WTC11 (cell line): ENCODE data around the gene CACYBP. TPM values are rescaled to one million over a fixed set of nuclear protein-coding genes. Genes with fewer than 3 reads are reported as not detected.

ENCODE experiments used
- ATAC-seq: fragments of 200-7000 bp; cut with Tn5 transposase; 2 replicates; pipeline ENCODE4 v1.10.0; 2021; ENCODE audit warnings: mild to moderate bottlenecking, moderate library complexity
- CTCF ChIA-PET: fragments of 300-600 bp; sonication (Branson Sonifier 250); formaldehyde crosslinking; loops from one replicate; lab custom pipeline; 2021; ENCODE audit warnings: antibody characterized with exemption; lab: Charles Lee
- POLR2A ChIA-PET: fragments of 350-600 bp; sonication (Branson Sonifier 250); formaldehyde crosslinking; loops from one replicate; lab custom pipeline; 2021; ENCODE audit warnings: antibody characterized with exemption; lab: Charles Lee
- DNase-seq: peaks from one replicate; pipeline ENCODE4 v3.0.0; 2021; ENCODE audit warnings: low spot score
- H3K27ac Mint-ChIP-seq: 2 replicates; pipeline ENCODE4 v1.8.0; 2021; ENCODE audit warnings: mixed read lengths
- H3K27me3 Mint-ChIP-seq: 2 replicates; pipeline ENCODE4 v1.8.0; 2021; ENCODE audit warnings: low read depth, mild to moderate bottlenecking, moderate library complexity, mixed read lengths
- H3K36me3 Mint-ChIP-seq: 2 replicates; pipeline ENCODE4 v1.8.0; 2021; ENCODE audit warnings: mixed read lengths
- H3K4me1 Mint-ChIP-seq: 2 replicates; pipeline ENCODE4 v1.8.0; 2022; ENCODE audit warnings: mixed read lengths
- H3K4me3 Mint-ChIP-seq: 2 replicates; pipeline ENCODE4 v1.8.0; 2021; ENCODE audit warnings: mild to moderate bottlenecking, moderate library complexity, mixed read lengths
- H3K9me3 Mint-ChIP-seq: 2 replicates; pipeline ENCODE4 v1.8.0; 2021; ENCODE audit warnings: mixed read lengths
- CREM ChIP-seq: sonication (generic); formaldehyde crosslinking; IDR thresholded peaks from 2 replicates; pipeline ENCODE4 v1.8.1; 2022; ENCODE audit warnings: mild to moderate bottlenecking, missing genetic modification reagents, moderate library complexity
- EMX1 ChIP-seq: fragments of 250-450 bp; sonication (Bioruptor Pico); IDR thresholded peaks from 2 replicates; pipeline ENCODE4 v1.8.0; 2021; ENCODE audit warnings: mild to moderate bottlenecking
- FOXK1 ChIP-seq: sonication (generic); formaldehyde crosslinking; IDR thresholded peaks from 2 replicates; pipeline ENCODE4 v1.8.0; 2022; ENCODE audit warnings: mild to moderate bottlenecking, moderate library complexity, missing genetic modification reagents
- GABPB1 ChIP-seq: sonication (generic); formaldehyde crosslinking; IDR thresholded peaks from 2 replicates; pipeline ENCODE4 v1.8.1; 2023; ENCODE audit warnings: mild to moderate bottlenecking, missing genetic modification reagents
- GRHL2 ChIP-seq: fragments of 250-450 bp; sonication (Bioruptor Pico); IDR thresholded peaks from 2 replicates; pipeline ENCODE4 v1.8.0; 2022; ENCODE audit warnings: mild to moderate bottlenecking, moderate library complexity; ENCODE audit not compliant: insufficient replicate concordance, severe bottlenecking
- MYBL2 ChIP-seq: sonication (generic); formaldehyde crosslinking; IDR thresholded peaks from 2 replicates; pipeline ENCODE4 v1.8.1; 2023; ENCODE audit warnings: mild to moderate bottlenecking, moderate library complexity, missing genetic modification reagents
- NFATC4 ChIP-seq: fragments of 250-450 bp; sonication (Bioruptor Pico); IDR thresholded peaks from 2 replicates; pipeline ENCODE4 v1.9.0; 2021; ENCODE audit warnings: mild to moderate bottlenecking
- NFYB ChIP-seq: sonication (generic); formaldehyde crosslinking; conservative IDR thresholded peaks from 2 replicates; pipeline ENCODE4 v1.8.0; 2022; ENCODE audit warnings: low read depth, missing genetic modification reagents
- PRRX2 ChIP-seq: fragments of 250-450 bp; sonication (Bioruptor Pico); IDR thresholded peaks from 2 replicates; pipeline ENCODE4 v1.8.0; 2021; ENCODE audit warnings: mild to moderate bottlenecking
- SP1 ChIP-seq: sonication (generic); formaldehyde crosslinking; conservative IDR thresholded peaks from 2 replicates; pipeline ENCODE4 v1.8.1; 2022; ENCODE audit warnings: missing genetic modification reagents
- ZNF121 ChIP-seq: sonication (generic); formaldehyde crosslinking; IDR thresholded peaks from 2 replicates; pipeline ENCODE4 v1.8.0; 2023; ENCODE audit warnings: missing genetic modification reagents
- ZNF263 ChIP-seq: sonication (generic); formaldehyde crosslinking; IDR thresholded peaks from 2 replicates; pipeline ENCODE4 v1.8.1; 2022; ENCODE audit warnings: low read depth, mild to moderate bottlenecking, moderate library complexity, missing genetic modification reagents
- ZNF317 ChIP-seq: sonication (generic); formaldehyde crosslinking; IDR thresholded peaks from 2 replicates; pipeline ENCODE4 v1.8.1; 2023; ENCODE audit warnings: low read depth, mild to moderate bottlenecking, moderate library complexity, missing genetic modification reagents, borderline replicate concordance
- ZNF416 ChIP-seq: fragments of 250-450 bp; sonication (Bioruptor Pico); IDR thresholded peaks from 2 replicates; pipeline ENCODE4 v1.9.0; 2021; ENCODE audit warnings: mild to moderate bottlenecking, inconsistent platforms
- ZNF671 ChIP-seq: fragments of 250-450 bp; sonication (Bioruptor Pico); IDR thresholded peaks from 2 replicates; pipeline ENCODE4 v1.8.0; 2021; ENCODE audit warnings: mild to moderate bottlenecking
- total RNA-seq: library from RNA; stranded (reverse); gene quantifications from 3 replicates; pipeline ENCODE4 v1.2.3, GENCODE V29; 2021
- TF ChIP-seq, protein P1 (sequence below): fragments of 250-450 bp; sonication (Bioruptor Pico); IDR thresholded peaks from 2 replicates; pipeline ENCODE4 v1.9.0; 2021; ENCODE audit warnings: mild to moderate bottlenecking, borderline replicate concordance
- TF ChIP-seq, protein P2 (sequence below): fragments of 250-450 bp; sonication (Bioruptor Pico); conservative IDR thresholded peaks from 2 replicates; pipeline ENCODE4 v1.9.0; 2021; ENCODE audit warnings: mild to moderate bottlenecking
- TF ChIP-seq, protein P3 (sequence below): sonication (generic); formaldehyde crosslinking; IDR thresholded peaks from 2 replicates; pipeline ENCODE4 v1.8.0; 2022; ENCODE audit warnings: mild to moderate bottlenecking, missing genetic modification reagents
- TF ChIP-seq, protein P4 (sequence below): sonication (generic); formaldehyde crosslinking; IDR thresholded peaks from 2 replicates; pipeline ENCODE4 v1.8.1; 2023; ENCODE audit warnings: mild to moderate bottlenecking, missing genetic modification reagents
- TF ChIP-seq, protein P5 (sequence below): fragments of 200-600 bp; IDR thresholded peaks from 2 replicates; pipeline ENCODE4 v1.8.0; 2022; ENCODE audit warnings: antibody characterized with exemption
- TF ChIP-seq, protein P6 (sequence below): sonication (generic); formaldehyde crosslinking; IDR thresholded peaks from 2 replicates; pipeline ENCODE4 v1.8.0; 2023; ENCODE audit warnings: missing genetic modification reagents
- TF ChIP-seq, protein P7 (sequence below): fragments of 250-450 bp; sonication (Bioruptor Pico); IDR thresholded peaks from 2 replicates; pipeline ENCODE4 v1.9.0; 2021; ENCODE audit warnings: mild to moderate bottlenecking
- TF ChIP-seq, protein P8 (sequence below): sonication (generic); formaldehyde crosslinking; IDR thresholded peaks from 2 replicates; pipeline ENCODE4 v1.8.1; 2022; ENCODE audit warnings: mild to moderate bottlenecking, missing genetic modification reagents, moderate library complexity, borderline replicate concordance

The CACYBP gene
- total RNA-seq, 1 experiment from 2014 or later, result 211 TPM

DNA sequence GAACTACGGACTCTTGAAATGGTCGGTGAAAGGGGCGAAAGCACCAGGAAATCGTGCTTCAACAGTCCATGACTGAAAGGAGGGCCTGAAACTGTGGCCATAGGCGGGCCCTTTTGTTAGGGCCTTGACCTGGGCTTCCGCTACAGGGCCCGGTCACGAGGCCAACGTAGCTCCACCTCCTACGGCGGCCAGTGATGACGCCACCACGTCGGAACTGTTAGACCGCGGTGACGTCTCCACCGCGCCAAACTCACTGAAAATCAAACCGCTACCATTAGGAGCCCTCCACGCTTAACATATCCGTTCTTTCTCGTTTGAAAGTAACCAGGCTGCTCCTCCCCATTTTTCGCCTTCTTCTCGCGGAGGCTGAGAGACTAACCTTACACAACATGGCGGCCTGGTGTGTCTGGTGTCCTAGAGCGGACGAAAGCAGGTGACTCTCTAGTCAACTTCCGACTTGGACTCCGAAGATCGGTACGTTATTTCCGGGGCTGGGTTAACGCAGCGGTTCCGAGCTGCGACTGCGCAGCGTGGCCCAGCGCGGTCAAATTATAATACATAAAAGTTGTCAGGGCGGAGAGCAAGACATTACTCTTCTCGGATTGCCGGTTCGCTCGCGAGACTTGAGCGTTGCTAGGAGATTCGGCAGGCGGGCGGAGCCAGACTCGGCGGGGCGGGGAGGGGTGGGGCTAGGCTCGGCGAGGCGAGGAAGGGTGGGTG lies 371 bp upstream of the CACYBP start:
- POLR2A ChIA-PET, result interaction anchor here (0.6 to 3.8 kb wide), 14 partner anchors 12 to 977 kb away, joined by 3 to 27 read pairs (median 4); partner anchors contain the start of genes MRPS14 and RC3H1
- TF ChIP-seq, protein P1, sequence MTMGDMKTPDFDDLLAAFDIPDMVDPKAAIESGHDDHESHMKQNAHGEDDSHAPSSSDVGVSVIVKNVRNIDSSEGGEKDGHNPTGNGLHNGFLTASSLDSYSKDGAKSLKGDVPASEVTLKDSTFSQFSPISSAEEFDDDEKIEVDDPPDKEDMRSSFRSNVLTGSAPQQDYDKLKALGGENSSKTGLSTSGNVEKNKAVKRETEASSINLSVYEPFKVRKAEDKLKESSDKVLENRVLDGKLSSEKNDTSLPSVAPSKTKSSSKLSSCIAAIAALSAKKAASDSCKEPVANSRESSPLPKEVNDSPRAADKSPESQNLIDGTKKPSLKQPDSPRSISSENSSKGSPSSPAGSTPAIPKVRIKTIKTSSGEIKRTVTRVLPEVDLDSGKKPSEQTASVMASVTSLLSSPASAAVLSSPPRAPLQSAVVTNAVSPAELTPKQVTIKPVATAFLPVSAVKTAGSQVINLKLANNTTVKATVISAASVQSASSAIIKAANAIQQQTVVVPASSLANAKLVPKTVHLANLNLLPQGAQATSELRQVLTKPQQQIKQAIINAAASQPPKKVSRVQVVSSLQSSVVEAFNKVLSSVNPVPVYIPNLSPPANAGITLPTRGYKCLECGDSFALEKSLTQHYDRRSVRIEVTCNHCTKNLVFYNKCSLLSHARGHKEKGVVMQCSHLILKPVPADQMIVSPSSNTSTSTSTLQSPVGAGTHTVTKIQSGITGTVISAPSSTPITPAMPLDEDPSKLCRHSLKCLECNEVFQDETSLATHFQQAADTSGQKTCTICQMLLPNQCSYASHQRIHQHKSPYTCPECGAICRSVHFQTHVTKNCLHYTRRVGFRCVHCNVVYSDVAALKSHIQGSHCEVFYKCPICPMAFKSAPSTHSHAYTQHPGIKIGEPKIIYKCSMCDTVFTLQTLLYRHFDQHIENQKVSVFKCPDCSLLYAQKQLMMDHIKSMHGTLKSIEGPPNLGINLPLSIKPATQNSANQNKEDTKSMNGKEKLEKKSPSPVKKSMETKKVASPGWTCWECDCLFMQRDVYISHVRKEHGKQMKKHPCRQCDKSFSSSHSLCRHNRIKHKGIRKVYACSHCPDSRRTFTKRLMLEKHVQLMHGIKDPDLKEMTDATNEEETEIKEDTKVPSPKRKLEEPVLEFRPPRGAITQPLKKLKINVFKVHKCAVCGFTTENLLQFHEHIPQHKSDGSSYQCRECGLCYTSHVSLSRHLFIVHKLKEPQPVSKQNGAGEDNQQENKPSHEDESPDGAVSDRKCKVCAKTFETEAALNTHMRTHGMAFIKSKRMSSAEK (CRISPR knock-in tag), result 0 out of 2 replicates have a peak, but pooled peaks have one; percentile 16
- TF ChIP-seq FOXK1 (peak; percentile 85), ZNF317 (CRISPR knock-in tag) (no peak), GABPB1 (CRISPR knock-in tag) (peak; percentile 19; the same call in 1 of the 2 replicates), NFATC4 (CRISPR knock-in tag) (peak; percentile 34; the same call in 1 of the 2 replicates), ZNF263 (CRISPR knock-in tag) (no peak), CREM (CRISPR knock-in tag) (peak; percentile 96), ZNF121 (CRISPR knock-in tag) (peak; percentile 83; the same call in 1 of the 2 replicates), ZNF671 (peak; percentile 34; the same call in 1 of the 2 replicates), ZNF416 (CRISPR knock-in tag) (0 out of 2 replicates have a peak, but pooled peaks have one; percentile 14), GRHL2 (no peak), NFYB (no peak), SP1 (peak; percentile 79), PRRX2 (CRISPR knock-in tag) (0 out of 2 replicates have a peak, but pooled peaks have one; percentile 30), EMX1 (0 out of 2 replicates have a peak, but pooled peaks have one; percentile 75), MYBL2 (CRISPR knock-in tag) (peak; percentile 80)
- TF ChIP-seq, protein P2, sequence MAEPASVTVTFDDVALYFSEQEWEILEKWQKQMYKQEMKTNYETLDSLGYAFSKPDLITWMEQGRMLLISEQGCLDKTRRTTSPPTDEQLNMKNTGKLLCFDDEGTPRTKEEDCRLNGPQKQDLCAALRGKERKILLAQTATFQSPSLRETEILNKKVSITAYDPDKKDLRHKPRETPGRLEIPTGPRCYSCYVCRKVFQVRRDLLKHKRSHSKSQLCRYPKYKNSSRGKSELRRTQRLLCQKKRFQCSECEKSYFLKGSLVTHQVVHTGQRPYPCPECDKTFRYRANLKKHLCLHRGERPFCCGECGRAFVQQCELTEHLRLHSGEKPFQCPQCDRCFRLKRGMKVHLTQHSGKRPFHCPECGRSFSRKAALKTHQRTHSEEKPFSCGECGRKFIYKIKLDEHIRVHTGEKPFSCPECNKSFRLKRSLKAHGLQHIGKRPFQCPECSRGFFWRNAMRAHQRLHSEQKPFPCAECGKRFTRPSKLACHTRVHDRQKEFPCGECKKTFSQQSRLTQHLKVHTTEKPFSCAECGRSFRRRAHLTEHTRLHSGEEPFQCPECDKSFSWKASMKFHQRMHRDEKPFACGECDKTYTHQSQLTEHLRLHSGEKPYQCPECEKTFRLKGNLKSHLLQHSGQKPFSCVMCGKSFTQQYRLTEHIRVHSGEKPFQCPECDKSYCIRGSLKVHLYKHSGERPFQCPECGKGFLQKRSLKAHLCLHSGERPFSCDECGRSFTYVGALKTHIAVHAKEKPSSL, result no peak
- TF ChIP-seq, protein P3, sequence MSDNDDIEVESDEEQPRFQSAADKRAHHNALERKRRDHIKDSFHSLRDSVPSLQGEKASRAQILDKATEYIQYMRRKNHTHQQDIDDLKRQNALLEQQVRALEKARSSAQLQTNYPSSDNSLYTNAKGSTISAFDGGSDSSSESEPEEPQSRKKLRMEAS (CRISPR knock-in tag), result peak; percentile 53
- TF ChIP-seq, protein P4, sequence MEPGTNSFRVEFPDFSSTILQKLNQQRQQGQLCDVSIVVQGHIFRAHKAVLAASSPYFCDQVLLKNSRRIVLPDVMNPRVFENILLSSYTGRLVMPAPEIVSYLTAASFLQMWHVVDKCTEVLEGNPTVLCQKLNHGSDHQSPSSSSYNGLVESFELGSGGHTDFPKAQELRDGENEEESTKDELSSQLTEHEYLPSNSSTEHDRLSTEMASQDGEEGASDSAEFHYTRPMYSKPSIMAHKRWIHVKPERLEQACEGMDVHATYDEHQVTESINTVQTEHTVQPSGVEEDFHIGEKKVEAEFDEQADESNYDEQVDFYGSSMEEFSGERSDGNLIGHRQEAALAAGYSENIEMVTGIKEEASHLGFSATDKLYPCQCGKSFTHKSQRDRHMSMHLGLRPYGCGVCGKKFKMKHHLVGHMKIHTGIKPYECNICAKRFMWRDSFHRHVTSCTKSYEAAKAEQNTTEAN (CRISPR knock-in tag), result peak; percentile 20; the same call in 1 of the 2 replicates
- TF ChIP-seq, protein P5, sequence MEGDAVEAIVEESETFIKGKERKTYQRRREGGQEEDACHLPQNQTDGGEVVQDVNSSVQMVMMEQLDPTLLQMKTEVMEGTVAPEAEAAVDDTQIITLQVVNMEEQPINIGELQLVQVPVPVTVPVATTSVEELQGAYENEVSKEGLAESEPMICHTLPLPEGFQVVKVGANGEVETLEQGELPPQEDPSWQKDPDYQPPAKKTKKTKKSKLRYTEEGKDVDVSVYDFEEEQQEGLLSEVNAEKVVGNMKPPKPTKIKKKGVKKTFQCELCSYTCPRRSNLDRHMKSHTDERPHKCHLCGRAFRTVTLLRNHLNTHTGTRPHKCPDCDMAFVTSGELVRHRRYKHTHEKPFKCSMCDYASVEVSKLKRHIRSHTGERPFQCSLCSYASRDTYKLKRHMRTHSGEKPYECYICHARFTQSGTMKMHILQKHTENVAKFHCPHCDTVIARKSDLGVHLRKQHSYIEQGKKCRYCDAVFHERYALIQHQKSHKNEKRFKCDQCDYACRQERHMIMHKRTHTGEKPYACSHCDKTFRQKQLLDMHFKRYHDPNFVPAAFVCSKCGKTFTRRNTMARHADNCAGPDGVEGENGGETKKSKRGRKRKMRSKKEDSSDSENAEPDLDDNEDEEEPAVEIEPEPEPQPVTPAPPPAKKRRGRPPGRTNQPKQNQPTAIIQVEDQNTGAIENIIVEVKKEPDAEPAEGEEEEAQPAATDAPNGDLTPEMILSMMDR, result no peak
- TF ChIP-seq, protein P6, sequence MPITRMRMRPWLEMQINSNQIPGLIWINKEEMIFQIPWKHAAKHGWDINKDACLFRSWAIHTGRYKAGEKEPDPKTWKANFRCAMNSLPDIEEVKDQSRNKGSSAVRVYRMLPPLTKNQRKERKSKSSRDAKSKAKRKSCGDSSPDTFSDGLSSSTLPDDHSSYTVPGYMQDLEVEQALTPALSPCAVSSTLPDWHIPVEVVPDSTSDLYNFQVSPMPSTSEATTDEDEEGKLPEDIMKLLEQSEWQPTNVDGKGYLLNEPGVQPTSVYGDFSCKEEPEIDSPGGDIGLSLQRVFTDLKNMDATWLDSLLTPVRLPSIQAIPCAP (CRISPR knock-in tag), result no peak
- TF ChIP-seq, protein P7, sequence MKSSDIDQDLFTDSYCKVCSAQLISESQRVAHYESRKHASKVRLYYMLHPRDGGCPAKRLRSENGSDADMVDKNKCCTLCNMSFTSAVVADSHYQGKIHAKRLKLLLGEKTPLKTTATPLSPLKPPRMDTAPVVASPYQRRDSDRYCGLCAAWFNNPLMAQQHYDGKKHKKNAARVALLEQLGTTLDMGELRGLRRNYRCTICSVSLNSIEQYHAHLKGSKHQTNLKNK (CRISPR knock-in tag), result 0 out of 2 replicates have a peak, but pooled peaks have one; percentile 30
- TF ChIP-seq, protein P8, sequence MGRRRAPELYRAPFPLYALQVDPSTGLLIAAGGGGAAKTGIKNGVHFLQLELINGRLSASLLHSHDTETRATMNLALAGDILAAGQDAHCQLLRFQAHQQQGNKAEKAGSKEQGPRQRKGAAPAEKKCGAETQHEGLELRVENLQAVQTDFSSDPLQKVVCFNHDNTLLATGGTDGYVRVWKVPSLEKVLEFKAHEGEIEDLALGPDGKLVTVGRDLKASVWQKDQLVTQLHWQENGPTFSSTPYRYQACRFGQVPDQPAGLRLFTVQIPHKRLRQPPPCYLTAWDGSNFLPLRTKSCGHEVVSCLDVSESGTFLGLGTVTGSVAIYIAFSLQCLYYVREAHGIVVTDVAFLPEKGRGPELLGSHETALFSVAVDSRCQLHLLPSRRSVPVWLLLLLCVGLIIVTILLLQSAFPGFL (CRISPR knock-in tag), result no peak

More for the DNA sequence above, 371 bp upstream of the CACYBP start:
- peaks cover 32% of the 10 kb centered on the region for H3K4me1 Mint-ChIP-seq
- ATAC-seq (peak; percentile 78), DNase-seq (peak; percentile 94)
- H3K4me3 Mint-ChIP-seq, result no peak overlapping the region
- H3K27me3 Mint-ChIP-seq, result no peaks in the 10 kb centered on the region
- CTCF ChIA-PET, result interaction anchor here (0.9 to 3.2 kb wide), 15 partner anchors 13 to 737 kb away, joined by 3 to 15 read pairs (median 6); partner anchors contain the start of gene MRPS14
- no peak overlapping the region for H3K27ac Mint-ChIP-seq
- H3K9me3 Mint-ChIP-seq, result no peaks in the 10 kb centered on the region
- H3K36me3 Mint-ChIP-seq, result 0 out of 2 replicates have a peak, but pooled peaks cover 5% of the 10 kb centered on the region
